ENCODE results near the gene GATB.

- no peak for TF ChIP-seq CTCF (conservative IDR thresholded peaks at IDR 0.05; ENCODE audit: low read depth, low read length)
- TF ChIP-seq EZH2phosphoT487 (IDR thresholded peaks at IDR 0.05; ENCODE audit: borderline replicate concordance, low read length) = no peak
Observed at GRCh38 chr4:151624626-151625565, 135.9 kb downstream of the GATB start.
